ENCODE results near the gene PPP1R1B.
"Not testable (repeated sequence)": the region's sequence is repeated elsewhere in the genome, so short reads cannot be mapped to it uniquely, and the experiment has no call there.

GRCh38 chr17:39590180-39590579 is 36.6 kb upstream of the PPP1R1B start:
- not testable (repeated sequence) for TF ChIP-seq MXD1 (CRISPR knock-in tag; IDR thresholded peaks at IDR 0.05; ENCODE audit: borderline replicate concordance, poor library complexity, severe bottlenecking); SNIP1 (IDR thresholded peaks at IDR 0.05; ENCODE audit: low read depth); NFIX (CRISPR knock-in tag; IDR thresholded peaks at IDR 0.05; ENCODE audit: low read depth); ZBTB8A (IDR thresholded peaks at IDR 0.05; ENCODE audit: partially characterized antibody); KDM5B (IDR thresholded peaks at IDR 0.05; ENCODE audit: insufficient replicate concordance, low read depth, low read length); BMI1 (IDR thresholded peaks at IDR 0.05; ENCODE audit: low read length); RBFOX2 (IDR thresholded peaks at IDR 0.05; ENCODE audit: low read depth, low read length); ZNF398 (CRISPR knock-in tag; IDR thresholded peaks at IDR 0.05); POLR2A (conservative IDR thresholded peaks at IDR 0.05); YY1 (IDR thresholded peaks at IDR 0.05; ENCODE audit: borderline replicate concordance in 1 of 3, control insufficient read depth in 1 of 3, extremely low read depth in 1 of 3, insufficient read depth in 3 of 3, insufficient read length in 1 of 3, insufficient replicate concordance in 2 of 3, low read depth in 1 of 3, low read length in 2 of 3); KDM4B (IDR thresholded peaks at IDR 0.05; ENCODE audit: borderline replicate concordance in 2 of 2, low read depth in 1 of 2); PML (IDR thresholded peaks at IDR 0.05; ENCODE audit: low read length)
